HepG2 (cell line): Measurements from ENCODE around the gene C1orf198. TPM values are rescaled to one million over a fixed set of nuclear protein-coding genes. Genes with fewer than 3 reads are reported as not detected.

Source experiments
- ATAC-seq: fragments of 200-7000 bp; cut with Tn5 transposase; 3 replicates; pipeline ENCODE4 v1.9.1; 2020; ENCODE audit warnings: mild to moderate bottlenecking, moderate library complexity
- BruUV-seq: library from RNA; stranded (reverse); fragments of 400-500 nt; replicated peaks from 2 replicates; lab custom pipeline; 2021; lab: Mats Ljungman, UMichigan
- CTCF ChIA-PET: fragments of 300-600 bp; formaldehyde crosslinking; extraction: SDS; loops from one replicate; lab custom pipeline; 2021; ENCODE audit warnings: low total read pairs, inconsistent platforms, low intra/inter-chr PET ratio; lab: Yijun Ruan, JAX
- POLR2A ChIA-PET: fragments of 350-600 bp; sonication (Branson Sonifier 250); formaldehyde crosslinking; loops from one replicate; lab custom pipeline; 2020; ENCODE audit warnings: antibody characterized with exemption, inconsistent platforms; lab: Yijun Ruan, JAX
- DNase-seq: peaks from one replicate; pipeline ENCODE4 v3.0.0-alpha.2; 2015; ENCODE audit warnings: low spot score
- FAIRE-seq: peaks from 3 replicates; lab custom pipeline; 2011; peaks lifted over from hg19 to GRCh38; lab: Jason Lieb, UNC
- H2AFZ ChIP-seq: one replicate; pipeline ENCODE4 v1.6.1; 2011; ENCODE audit warnings: low read length, inconsistent platforms
- H3K27ac ChIP-seq: fragments of 300-600 bp; 3 replicates; pipeline ENCODE4 v1.8.0; 2011; ENCODE audit warnings: mixed run types, mild to moderate bottlenecking, mixed read lengths, low read length, inconsistent platforms; ENCODE audit not compliant: insufficient read depth; ENCODE audit errors: extremely low read length
- H3K27me3 ChIP-seq, 2 experiments: fragments of 200-600 bp in 1 of 2; 2 replicates in 1 of 2; 3 replicates in 1 of 2; pipeline versions ENCODE4 v1.6.0 to v1.8.0; 2011; ENCODE audit warnings: low read length in 2 of 2, mild to moderate bottlenecking in 2 of 2, moderate library complexity in 2 of 2, inconsistent platforms in 1 of 2; ENCODE audit not compliant: insufficient read depth in 2 of 2, control insufficient read depth in 1 of 2
- H3K36me3 ChIP-seq, 2 experiments: fragments of 200-600 bp in 1 of 2; replicated peaks in 1 of 2; 2 replicates in 1 of 2; 3 replicates in 1 of 2; pipeline versions ENCODE4 v1.5.1 to v1.8.0; 2011; ENCODE audit warnings: low read length in 2 of 2, inconsistent platforms in 1 of 2; ENCODE audit not compliant: insufficient read depth in 2 of 2, control insufficient read depth in 1 of 2
- H3K4me1 ChIP-seq: 2 replicates; pipeline ENCODE4 v1.5.1; 2012; ENCODE audit warnings: low read length, inconsistent platforms; ENCODE audit not compliant: insufficient read depth
- H3K4me2 ChIP-seq: 2 replicates; pipeline ENCODE4 v1.6.0; 2011; ENCODE audit warnings: low read depth, low read length, inconsistent platforms
- H3K4me3 ChIP-seq, 3 experiments: fragments of 200-600 bp in 1 of 3; sonication (generic), shearing (Covaris generic) in 1 of 3; replicated peaks in 1 of 3; 2 replicates each; pipeline ENCODE4 v1.5.1; 2011 to 2016; ENCODE audit warnings: low read length in 3 of 3, inconsistent platforms in 2 of 3, low read depth in 2 of 3, mild to moderate bottlenecking in 2 of 3, control low read depth in 1 of 3, mixed read lengths in 1 of 3; ENCODE audit not compliant: insufficient read depth in 1 of 3
- H3K79me2 ChIP-seq: one replicate; pipeline ENCODE4 v1.6.1; 2011; ENCODE audit warnings: low read length, inconsistent platforms; ENCODE audit not compliant: insufficient read depth
- H3K9ac ChIP-seq: 2 replicates; pipeline ENCODE4 v1.6.0; 2011; ENCODE audit warnings: mild to moderate bottlenecking, low read depth, low read length, inconsistent platforms; ENCODE audit not compliant: insufficient read depth
- H3K9me3 ChIP-seq: 2 replicates; pipeline ENCODE4 v1.5.1; 2012; ENCODE audit warnings: mild to moderate bottlenecking, low read length
- H4K20me1 ChIP-seq: 2 replicates; pipeline ENCODE4 v1.6.0; 2011; ENCODE audit warnings: inconsistent platforms, mild to moderate bottlenecking, low read length, moderate library complexity; ENCODE audit not compliant: insufficient read depth
- DNMT1 ChIP-seq: sonication (generic); formaldehyde crosslinking; IDR thresholded peaks from 2 replicates; pipeline ENCODE4 v1.5.1; 2020; ENCODE audit warnings: mild to moderate bottlenecking, missing genetic modification reagents
- PLSCR1 ChIP-seq: sonication (generic); formaldehyde crosslinking; IDR thresholded peaks from 2 replicates; pipeline ENCODE4 v1.5.0; 2020; ENCODE audit warnings: missing genetic modification reagents, mild to moderate bottlenecking, borderline replicate concordance
- SIX1 ChIP-seq: sonication (generic); formaldehyde crosslinking; IDR thresholded peaks from 2 replicates; pipeline ENCODE4 v1.4.0; 2020; ENCODE audit warnings: missing genetic modification reagents, borderline replicate concordance
- SRSF1 ChIP-seq: fragments of 200-400 bp; formaldehyde crosslinking; optimal IDR thresholded peaks from 2 replicates; pipeline ENCODE3; 2017; ENCODE audit warnings: mild to moderate bottlenecking, low read depth, low read length, moderate library complexity
- TOPORS ChIP-seq: sonication (generic); formaldehyde crosslinking; IDR thresholded peaks from 2 replicates; pipeline ENCODE4 v1.8.0; 2023; ENCODE audit warnings: mild to moderate bottlenecking, missing genetic modification reagents
- ZNF670 ChIP-seq: sonication (generic); formaldehyde crosslinking; IDR thresholded peaks from 2 replicates; pipeline ENCODE4 v1.8.0; 2022; ENCODE audit warnings: mild to moderate bottlenecking, missing genetic modification reagents, borderline replicate concordance
- ZNF83 ChIP-seq: sonication (generic); formaldehyde crosslinking; IDR thresholded peaks from 2 replicates; pipeline ENCODE4 v1.4.0; 2020; ENCODE audit warnings: missing genetic modification reagents, mild to moderate bottlenecking, borderline replicate concordance
- ZNF878 ChIP-seq: sonication (generic); formaldehyde crosslinking; IDR thresholded peaks from 2 replicates; pipeline ENCODE4 v1.8.1; 2023; ENCODE audit warnings: mild to moderate bottlenecking, missing genetic modification reagents, moderate library complexity
- WGBS: methylation state at CpG from one replicate; pipeline ENCODE4 v1.1.6; 2017; ENCODE audit warnings: low lambda C conversion rate; 5-methylcytosine and 5-hydroxymethylcytosine counted together
- in situ Hi-C: cut with HindIII; loops from 2 replicates; pipeline ENCODE4 v1.10.0; 2017; ENCODE audit warnings: low pct_unique_long_range_greater_than_20kb; ENCODE audit not compliant: extremely low pct_ligation_motif_present
- intact Hi-C: fragments of 100-400 bp; cut with micrococcal nuclease; formaldehyde crosslinking; loops from one replicate; pipeline ENCODE4 v1.10.0; 2022; ENCODE audit not compliant: unreplicated experiment
- polyA plus RNA-seq, 8 experiments: library from polyadenylated mRNA; depleted of rRNA in 3 of 8; stranded (reverse) in 7 of 8; unstranded in 1 of 8; fragments of >200 nt; fragmentation: Illumina TruSeq in 4 of 8; extraction: Trizol in 4 of 8; gene quantifications; 2 replicates each; pipeline versions ENCODE4 v1.2.1 to v1.2.3, GENCODE V29; 2011 to 2016; ENCODE audit warnings: low read depth in 4 of 8, missing spikeins in 1 of 8, mixed read lengths in 1 of 8; ENCODE audit not compliant: insufficient read depth in 1 of 8
- total RNA-seq, 5 experiments: library from RNA; depleted of rRNA; stranded (reverse); fragments of >200 nt; fragmentation: Illumina TruSeq; extraction: Trizol; gene quantifications; 2 replicates each; pipeline ENCODE4 v1.2.3, GENCODE V29; 2016; ENCODE audit warnings: low read depth in 1 of 5

Gene C1orf198
- total and polyA plus RNA-seq, 2 of the 13 experiments (the other 11 are each of a cell fraction or from before 2014, with no cell fraction given): 12.7 to 13.4 TPM

DNA sequence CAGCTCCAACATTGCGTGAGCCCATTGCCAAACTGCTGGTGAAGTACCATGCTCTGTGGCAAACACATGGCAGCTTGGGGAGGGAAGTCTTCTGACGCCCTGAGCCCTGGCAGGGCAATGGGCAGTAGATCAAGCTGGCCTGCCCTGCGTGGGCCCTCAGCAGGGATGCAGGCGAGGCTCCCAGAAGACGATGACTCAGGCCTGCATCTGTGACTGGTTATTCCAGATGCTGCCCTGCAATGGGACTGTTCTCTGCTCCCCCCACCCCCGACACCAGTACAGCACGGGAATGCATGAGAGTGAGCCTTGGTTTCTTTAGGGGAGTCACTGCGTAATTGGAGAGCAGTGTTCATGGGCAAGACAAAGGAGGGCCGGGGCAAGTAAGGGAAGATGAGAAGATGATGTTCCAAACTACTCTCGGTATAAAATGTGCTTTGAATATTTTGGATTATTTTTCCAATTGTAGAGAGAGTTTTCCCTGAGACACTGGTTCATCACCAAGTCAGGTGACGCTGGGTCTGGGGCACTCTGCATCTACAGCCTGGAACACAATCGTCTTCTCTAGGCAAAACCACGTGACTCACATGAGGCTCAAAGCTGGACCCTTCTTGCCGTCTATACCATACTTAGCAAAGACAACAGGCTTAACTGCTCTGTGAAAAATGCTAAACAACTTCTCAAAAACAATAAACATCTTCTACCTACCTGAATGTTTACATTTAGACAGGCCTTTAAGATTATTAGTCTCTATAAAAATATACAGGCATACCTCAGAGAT is 9.0 kb upstream of the C1orf198 start:
- Histone ChIP-seq H2AFZ (no peak overlapping the region), H3K4me3 (no peak overlapping the region), H3K9ac (no peak overlapping the region), H3K4me1 (no peaks in the 10 kb centered on the region), H3K27me3 (peaks cover 0 to 23% of the 10 kb centered on the region in 2 experiments; a peak in 4 of 5 replicates), H4K20me1 (no peaks in the 10 kb centered on the region), H3K9me3 (no peaks in the 10 kb centered on the region), H3K79me2 (no peaks in the 10 kb centered on the region), H3K4me2 (no peak overlapping the region), H3K36me3 (no peaks in the 10 kb centered on the region), H3K27ac (no peak overlapping the region)
- ATAC-seq (no peak), DNase-seq (no peak), FAIRE-seq (no peak)
- intact Hi-C loops: no loop called here
- ChIA-PET CTCF (no interaction called here), POLR2A (no interaction called here)
- TF ChIP-seq ZNF83 (no peak), SRSF1 (no peak), ZNF670 (CRISPR knock-in tag) (no peak), ZNF878 (CRISPR knock-in tag) (no peak), PLSCR1 (no peak), TOPORS (no peak), DNMT1 (CRISPR knock-in tag) (no peak), SIX1 (CRISPR knock-in tag) (no peak)
- 62% methylated on average over 11 of the region's 14 CpGs for WGBS
- no TSS peak for BruUV-seq
- in situ Hi-C loops: no loop called here
